HG02973 (cell line): ENCODE results near the gene KIF5A.

Experiments used
- ATAC-seq: cut with Tn5 transposase; IDR thresholded peaks from one replicate; pipeline ENCODE4 v1.9.1; 2021; ENCODE audit warnings: moderate library complexity; ENCODE audit not compliant: unreplicated experiment

The KIF5A gene

DNA sequence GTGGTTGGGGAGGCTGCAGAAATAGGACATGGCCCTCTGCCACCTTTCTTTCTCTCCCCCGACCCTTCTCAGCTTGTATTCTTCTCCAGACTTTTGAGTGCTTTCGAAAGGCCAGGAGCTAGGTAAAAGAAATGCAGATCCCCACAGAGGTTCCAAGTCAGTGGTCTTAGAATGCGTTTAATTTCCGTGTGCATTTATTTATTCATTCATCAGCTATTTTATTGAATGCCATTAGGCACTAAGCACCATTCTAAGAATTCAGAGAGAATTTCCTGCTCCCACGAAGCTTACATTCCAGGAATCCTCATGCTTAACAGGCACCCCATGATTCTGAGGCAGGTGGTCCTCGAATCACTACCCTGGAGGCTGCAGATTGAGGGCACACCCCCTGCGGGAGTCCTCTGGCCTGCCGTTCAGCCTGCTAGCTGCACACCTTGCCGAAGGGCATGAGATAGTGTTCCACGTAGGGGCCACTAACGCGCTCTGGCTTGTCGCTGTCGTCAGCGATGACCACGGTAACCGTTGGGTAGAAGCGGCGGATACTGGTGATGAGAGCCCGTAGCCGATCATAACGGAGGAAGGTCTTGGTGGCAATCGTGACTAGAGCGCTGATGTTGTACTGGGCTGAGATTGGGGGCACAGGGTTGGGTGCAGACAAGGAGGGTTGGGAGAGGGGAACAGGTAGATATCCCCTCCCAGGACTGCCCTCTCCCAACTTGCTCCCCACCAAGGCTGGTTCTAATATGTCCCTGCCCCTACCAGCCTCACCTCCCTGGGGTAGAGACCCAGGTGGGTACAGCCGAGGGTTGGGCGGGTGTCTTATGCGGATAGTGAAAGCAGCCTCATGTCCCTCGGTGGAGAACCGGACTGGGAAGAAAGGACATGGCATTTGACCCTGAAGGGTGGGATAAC is 78.7 kb downstream of the KIF5A start:
- ATAC-seq: no peak

DNA sequence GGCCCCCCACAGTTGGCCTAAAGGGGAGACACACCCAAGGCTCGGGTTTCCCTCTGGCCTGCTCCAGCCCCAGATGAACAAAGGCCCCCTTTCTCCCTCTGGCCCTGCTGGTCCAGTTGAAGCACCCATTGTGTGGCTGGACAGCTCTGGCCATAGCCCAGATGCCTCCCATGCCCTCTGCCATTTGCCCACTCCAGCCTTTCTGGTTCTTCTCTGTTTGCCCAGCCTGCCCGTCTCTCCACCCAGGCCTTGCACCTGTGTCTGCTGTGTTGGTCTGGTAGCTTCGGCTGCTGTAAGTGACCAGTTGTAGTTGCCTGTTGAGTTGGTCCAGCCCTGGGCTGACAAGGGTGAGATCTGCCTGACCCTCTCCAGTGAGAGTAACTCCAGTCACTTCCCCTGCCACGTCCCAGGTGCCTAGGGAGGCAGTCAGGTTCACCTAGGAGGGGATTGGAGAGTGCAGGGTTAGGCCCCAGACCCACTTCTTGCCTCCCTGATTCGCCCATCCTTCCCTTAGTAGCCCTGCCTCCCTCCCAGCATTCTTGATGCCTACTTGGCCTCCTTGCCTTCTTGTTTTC is 80.1 kb downstream of the KIF5A start:
- ATAC-seq: no peak

DNA sequence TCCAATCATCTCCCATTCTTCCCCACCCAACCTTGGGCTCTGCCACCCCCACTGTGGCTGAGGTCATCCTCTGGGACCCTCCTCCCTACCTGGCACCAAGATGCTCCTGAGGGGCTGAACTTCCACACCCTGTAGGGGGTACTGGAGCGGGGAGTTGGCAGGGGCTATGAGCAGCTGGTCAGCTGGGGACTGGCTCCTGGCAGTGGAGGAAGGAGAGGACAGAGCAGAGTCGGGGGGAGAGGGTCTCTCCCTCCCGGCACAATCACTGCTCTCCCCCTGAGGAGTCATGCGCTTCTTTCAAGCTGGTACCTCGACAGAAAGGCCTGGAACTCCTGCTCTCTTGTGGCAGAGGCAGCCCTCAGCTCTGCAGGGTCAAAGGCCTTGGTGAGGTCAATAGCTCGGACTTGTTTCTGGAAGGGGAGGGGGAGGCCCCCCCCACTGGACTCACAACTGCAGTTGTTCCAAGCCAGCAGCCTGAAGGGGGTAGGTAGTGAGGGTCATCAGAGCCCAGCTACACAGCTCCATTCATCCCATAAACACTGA is 81.1 kb downstream of the KIF5A start:
- no peak for ATAC-seq

DNA sequence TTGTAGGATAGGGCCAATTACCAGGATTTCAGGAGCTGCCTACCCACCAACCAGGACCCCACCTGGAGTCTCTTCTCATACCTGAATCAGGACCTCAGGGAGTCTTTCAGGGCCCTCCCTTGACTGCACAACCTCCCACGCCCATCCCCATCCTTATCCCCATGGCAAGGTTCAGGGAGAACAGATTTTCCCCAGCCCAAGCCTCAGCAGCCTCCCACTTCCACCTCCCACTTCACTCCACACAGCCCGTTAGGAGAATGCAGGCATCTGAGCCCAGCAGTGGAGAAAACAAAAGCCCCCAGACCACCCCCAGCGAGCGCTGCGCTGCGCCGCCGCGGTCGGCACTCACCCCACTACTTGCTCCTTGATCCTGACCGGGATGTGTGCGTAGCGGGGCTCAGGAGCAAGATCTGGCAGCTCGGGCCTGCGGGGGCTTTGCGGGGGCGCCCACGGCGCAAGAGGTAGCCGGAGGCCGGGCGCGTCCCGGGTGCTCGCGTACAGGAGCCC is 81.8 kb downstream of the KIF5A start:
- no peak for ATAC-seq

DNA sequence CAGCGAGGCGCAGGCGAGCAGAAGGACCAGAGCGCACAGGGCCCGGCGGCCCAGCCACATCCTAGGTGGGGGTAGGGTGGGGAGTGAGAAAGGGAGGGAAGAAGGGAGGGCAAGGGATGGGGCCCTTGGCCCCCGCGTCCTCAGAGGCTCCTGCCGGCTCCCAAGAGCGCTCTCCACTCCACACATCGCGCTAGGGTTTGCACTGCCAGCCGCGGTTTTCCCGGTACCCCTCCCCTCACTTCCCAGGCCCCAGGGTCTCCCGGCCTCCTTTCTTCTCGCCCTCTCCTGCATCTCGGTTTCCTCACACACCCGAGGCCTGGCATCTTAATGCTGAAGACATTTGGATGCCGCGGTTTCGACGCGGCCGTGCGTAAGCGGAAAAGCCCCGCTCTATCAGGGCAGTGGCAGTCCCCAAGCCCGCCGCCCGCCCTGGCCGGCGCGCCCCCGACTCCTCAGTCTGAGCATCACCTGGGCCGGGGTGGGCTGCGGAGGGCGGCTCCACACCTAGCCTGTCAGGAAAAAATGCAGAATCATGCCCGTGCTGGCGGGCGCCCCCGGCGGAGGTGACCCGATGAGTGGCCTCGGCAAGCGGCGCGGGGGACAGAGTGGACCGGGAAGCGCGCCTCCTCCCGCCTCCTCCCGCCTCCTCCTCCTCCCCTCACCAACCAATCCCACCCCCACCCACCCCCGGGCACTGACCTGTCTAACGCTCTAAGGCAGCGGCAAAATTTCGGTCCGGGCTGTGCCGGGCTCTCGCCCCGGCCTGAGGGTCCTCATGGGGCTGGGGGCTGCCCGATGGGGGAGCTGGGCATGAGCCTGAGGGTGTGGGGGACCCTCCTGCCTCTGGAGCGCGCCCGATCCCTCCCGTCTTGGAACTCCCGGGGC is 82.5 kb downstream of the KIF5A start:
- no peak for ATAC-seq

GRCh38 chr12:57632958-57633840 is 83.4 kb downstream of the KIF5A start, which contains the start of gene B4GALNT1:
Gene B4GALNT1 (minus strand): TSS chr12:57633201. CDS start chr12:57632132, 1,069 bp downstream.
- ATAC-seq: peak; percentile 77
